WERI-Rb-1 (cell line): ENCODE results near the gene UCHL3.
"Not testable (repeated sequence)": the region's sequence is repeated elsewhere in the genome, so short reads cannot be mapped to it uniquely, and the experiment has no call there.

Experiments used
- DNase-seq: peaks from one replicate; pipeline ENCODE4 v3.0.0-alpha.2; 2020
- H3K27ac ChIP-seq: fragments of 250-450 bp; sonication (Bioruptor Pico); 2 replicates; pipeline ENCODE4 v1.5.1; 2020; ENCODE audit warnings: mild to moderate bottlenecking, moderate library complexity
- H3K27me3 ChIP-seq: fragments of 250-450 bp; sonication (Bioruptor Pico); 2 replicates; pipeline ENCODE4 v1.5.1; 2021; ENCODE audit warnings: mild to moderate bottlenecking, low read depth, moderate library complexity; ENCODE audit not compliant: insufficient read depth, severe bottlenecking
- H3K36me3 ChIP-seq: fragments of 250-450 bp; sonication (Bioruptor Pico); 2 replicates; pipeline ENCODE4 v1.5.1; 2020; ENCODE audit warnings: mild to moderate bottlenecking, moderate library complexity
- H3K4me3 ChIP-seq: 2 replicates; pipeline ENCODE4 v1.5.1; 2011; ENCODE audit warnings: low read depth, mild to moderate bottlenecking, control low read depth, low read length
- H3K9me3 ChIP-seq: fragments of 250-450 bp; sonication (Bioruptor Pico); 2 replicates; pipeline ENCODE4 v1.5.1; 2021; ENCODE audit warnings: mild to moderate bottlenecking, moderate library complexity; ENCODE audit not compliant: severe bottlenecking
- TF ChIP-seq, protein P1 (sequence below): IDR thresholded peaks from 2 replicates; pipeline ENCODE4 v1.5.1; 2011; ENCODE audit warnings: low read depth, mild to moderate bottlenecking, control low read depth, inconsistent platforms, low read length

The UCHL3 gene

DNA sequence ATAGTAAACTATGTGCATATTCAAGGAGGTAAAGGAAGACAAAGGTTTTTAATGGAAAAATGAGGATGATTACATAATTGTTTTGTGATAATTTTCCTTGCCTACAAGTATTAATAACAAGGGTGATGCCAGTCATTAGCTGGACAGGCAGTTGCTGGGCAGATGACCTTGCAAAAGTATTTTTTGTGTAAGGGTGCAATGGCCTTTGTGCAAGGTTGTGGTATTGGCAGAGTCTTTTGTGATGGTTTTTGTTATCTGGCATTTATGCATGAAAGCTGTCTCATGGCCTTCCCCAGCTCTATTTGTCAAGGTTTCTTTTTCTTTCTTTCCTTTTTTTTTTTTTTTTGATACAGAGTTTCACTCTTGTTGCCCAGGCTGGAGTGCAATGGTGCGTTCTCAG lies 7.6 kb upstream of the UCHL3 start:
- Histone ChIP-seq H3K36me3 (no peaks in the 10 kb centered on the region), H3K27me3 (no peaks in the 10 kb centered on the region), H3K27ac (no peak overlapping the region), H3K9me3 (no peaks in the 10 kb centered on the region), H3K4me3 (no peak overlapping the region)
- TF ChIP-seq, protein P1, sequence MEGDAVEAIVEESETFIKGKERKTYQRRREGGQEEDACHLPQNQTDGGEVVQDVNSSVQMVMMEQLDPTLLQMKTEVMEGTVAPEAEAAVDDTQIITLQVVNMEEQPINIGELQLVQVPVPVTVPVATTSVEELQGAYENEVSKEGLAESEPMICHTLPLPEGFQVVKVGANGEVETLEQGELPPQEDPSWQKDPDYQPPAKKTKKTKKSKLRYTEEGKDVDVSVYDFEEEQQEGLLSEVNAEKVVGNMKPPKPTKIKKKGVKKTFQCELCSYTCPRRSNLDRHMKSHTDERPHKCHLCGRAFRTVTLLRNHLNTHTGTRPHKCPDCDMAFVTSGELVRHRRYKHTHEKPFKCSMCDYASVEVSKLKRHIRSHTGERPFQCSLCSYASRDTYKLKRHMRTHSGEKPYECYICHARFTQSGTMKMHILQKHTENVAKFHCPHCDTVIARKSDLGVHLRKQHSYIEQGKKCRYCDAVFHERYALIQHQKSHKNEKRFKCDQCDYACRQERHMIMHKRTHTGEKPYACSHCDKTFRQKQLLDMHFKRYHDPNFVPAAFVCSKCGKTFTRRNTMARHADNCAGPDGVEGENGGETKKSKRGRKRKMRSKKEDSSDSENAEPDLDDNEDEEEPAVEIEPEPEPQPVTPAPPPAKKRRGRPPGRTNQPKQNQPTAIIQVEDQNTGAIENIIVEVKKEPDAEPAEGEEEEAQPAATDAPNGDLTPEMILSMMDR: no peak
- DNase-seq: no peak

DNA sequence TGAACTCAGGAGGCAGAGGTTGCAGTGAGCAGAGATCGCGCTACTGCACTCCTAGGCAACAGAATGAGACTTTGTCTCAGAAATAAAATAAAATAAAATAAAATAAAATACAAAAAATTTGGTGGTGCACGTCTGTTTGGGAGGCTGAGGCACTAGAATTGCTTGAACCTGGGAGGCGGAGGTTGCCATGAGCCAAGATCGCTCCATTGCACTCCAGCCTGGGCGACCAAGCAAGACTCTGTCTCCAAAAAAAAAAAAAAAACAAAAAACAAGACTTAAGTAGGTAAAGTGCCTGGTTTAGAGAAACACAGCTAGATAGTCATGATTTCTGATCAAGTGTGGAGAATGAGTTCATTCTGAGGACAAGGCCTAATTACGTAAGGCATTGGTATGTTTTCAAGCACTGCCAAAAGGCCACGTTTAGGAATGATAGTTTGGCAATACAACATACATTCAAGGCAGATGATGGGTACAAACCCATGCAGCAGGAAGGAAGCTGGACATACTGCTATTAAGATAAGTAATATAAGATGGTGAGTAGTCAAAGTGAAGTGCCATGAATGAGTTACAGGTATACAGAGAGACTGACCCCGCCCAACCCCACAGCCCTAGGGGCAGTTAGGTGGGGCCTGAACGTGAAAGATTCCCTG lies 4.8 kb upstream of the UCHL3 start:
- H3K27me3 ChIP-seq: no peaks in the 10 kb centered on the region
- no peak for DNase-seq
- no peak overlapping the region for H3K27ac ChIP-seq
- no peaks in the 10 kb centered on the region for H3K36me3 ChIP-seq
- H3K4me3 ChIP-seq: no peak overlapping the region
- no peaks in the 10 kb centered on the region for H3K9me3 ChIP-seq
- TF ChIP-seq, protein P1: no peak

DNA sequence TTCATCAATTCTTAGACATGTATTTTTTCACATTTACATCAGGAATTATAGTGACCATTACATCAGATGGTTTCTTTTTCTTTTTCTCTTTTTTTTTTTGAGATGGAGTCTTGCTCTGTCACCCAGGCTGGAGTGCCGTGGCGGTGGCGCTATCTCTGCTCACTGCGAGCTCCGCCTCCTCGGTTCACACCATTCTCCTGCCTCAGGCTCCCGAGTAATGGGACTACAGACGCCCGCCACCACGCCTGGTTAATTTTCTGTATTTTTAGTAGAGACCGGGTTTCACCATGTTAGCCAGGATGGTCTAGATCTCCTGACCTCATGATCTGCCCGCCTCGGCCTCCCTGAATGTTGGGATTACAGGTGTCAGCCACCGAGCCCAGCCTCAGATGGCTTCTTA lies 4.2 kb upstream of the UCHL3 start:
- H3K27ac ChIP-seq, DNase-seq, H3K36me3 ChIP-seq, H3K9me3 ChIP-seq, H3K27me3 ChIP-seq, H3K4me3 ChIP-seq: not testable (repeated sequence)

DNA sequence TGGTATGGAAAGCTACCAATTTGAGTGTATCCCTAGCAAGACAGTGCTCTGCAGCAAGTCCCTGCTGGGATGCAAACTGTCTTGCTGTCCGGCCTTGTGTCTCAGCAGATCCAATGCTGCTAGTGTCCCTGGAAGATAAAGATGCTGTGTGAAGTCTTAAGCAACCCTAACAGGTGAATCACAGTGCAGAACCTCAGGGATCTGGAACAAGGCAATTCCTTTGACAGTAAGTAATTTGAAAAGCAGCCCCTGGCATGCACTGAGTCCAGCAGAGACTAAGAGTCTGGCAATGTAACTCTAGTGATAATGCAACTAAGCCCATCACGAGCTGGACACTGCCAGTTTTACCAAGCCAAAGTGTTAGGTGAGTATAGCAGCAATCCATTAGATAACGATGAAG lies 1.7 kb upstream of the UCHL3 start:
- H3K4me3 ChIP-seq: no peak overlapping the region
- no peaks in the 10 kb centered on the region for H3K27me3 ChIP-seq
- H3K9me3 ChIP-seq: no peaks in the 10 kb centered on the region
- DNase-seq: no peak
- H3K27ac ChIP-seq: no peak overlapping the region
- TF ChIP-seq, protein P1: no peak
- H3K36me3 ChIP-seq: no peaks in the 10 kb centered on the region

DNA sequence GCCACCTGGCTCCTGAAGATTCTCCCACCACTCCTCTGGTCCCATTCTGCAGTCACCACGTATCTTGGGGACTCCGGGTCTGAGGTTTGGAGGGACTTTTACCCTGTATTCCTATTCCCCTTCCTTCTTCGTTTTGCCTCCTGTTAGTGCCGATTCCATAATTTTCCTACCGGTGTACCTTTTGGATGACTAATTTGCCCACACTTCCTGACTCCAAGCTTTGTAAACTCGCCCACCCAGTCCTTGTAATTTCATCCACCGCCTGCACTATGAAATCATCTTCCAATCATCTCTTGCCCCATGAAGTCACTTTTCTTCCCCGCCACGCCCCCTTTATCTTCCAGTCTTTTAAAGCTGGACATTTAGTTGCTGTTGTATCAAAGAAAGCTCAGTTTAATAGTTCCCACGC lies 572 bp downstream of the UCHL3 start:
- no peak for DNase-seq
- Histone ChIP-seq H3K27me3 (no peaks in the 10 kb centered on the region), H3K9me3 (no peaks in the 10 kb centered on the region), H3K4me3 (peak overlapping the region; percentile 91), H3K27ac (peak overlapping the region; percentile 97), H3K36me3 (no peaks in the 10 kb centered on the region)
- TF ChIP-seq, protein P1: no peak

DNA sequence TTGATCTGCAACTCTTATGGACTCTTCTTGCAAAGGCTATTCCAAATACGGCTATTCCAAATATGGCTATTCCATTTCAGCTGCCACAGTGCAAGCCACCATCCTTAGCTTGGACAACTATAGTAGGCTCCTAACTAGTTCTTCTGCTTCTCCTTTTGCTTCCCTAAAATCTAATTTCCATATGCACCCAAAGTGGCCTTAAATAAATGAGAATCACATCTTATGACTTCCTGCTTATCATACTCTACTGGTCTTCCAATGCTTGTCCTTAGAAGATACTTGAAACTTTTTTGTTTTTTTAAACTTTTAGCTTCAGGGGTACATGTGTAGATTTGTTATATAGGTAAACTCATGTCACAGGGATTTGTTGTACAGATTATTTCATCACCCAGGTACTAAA lies 4.9 kb downstream of the UCHL3 start:
- DNase-seq: no peak
- H3K9me3 ChIP-seq: no peaks in the 10 kb centered on the region
- no peak overlapping the region for H3K27ac ChIP-seq
- TF ChIP-seq, protein P1: no peak
- H3K27me3 ChIP-seq: no peaks in the 10 kb centered on the region
- H3K4me3 ChIP-seq: no peak overlapping the region
- H3K36me3 ChIP-seq: no peaks in the 10 kb centered on the region
